ENCODE measurements around the gene TMCC1.
"Not testable (repeated sequence)": the region's sequence is repeated elsewhere in the genome, so short reads cannot be mapped to it uniquely, and the experiment has no call there.

TMCC1 gene

DNA sequence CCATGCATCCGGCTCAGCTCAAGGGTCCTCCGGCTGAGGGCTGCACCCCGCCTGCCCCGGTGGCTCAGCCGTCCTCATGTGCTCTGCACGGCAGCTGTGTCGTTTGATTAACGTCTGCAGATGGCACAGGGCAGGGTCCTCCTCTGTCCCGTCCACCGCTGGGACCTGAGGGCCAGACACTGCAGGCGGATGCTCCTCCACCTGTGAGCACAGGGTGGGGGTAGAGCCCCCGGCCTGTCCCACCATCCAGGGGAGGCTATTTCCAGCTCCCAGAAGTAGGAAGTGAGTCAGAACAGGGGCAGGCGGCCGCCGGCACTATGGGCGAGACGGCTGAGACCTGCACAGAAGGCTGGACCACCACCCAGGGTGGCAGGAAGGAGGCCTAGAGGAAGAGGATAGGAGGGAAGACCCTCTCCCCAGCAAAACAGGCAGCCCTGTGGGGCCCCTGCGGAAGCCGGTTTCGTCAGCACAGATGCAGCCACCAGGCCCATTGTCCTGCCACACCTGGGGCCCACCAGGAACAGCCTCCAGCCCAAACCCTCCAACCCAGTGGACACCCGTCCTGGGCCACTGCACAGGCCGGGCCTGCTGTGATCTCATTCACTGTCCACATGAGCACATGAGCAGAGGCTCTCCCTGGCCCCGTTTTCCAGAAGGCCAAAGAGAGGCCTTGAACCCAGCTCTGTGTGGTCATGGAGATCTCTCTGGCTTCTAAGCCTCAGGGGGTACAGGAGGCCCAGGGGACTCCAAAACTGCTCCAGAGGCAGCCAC is 274.4 kb downstream of the TMCC1 start:
- DNase-seq, result no peak

GRCh38 chr3:129618186-129618820 is 275.2 kb downstream of the TMCC1 start:
- no peak for DNase-seq

- DNase-seq, result no peak
Measured at GRCh38 chr3:129617381-129618185, 275.9 kb downstream of the TMCC1 start.

GRCh38 chr3:129616713-129617112 is 276.8 kb downstream of the TMCC1 start:
- no peak for DNase-seq

DNA sequence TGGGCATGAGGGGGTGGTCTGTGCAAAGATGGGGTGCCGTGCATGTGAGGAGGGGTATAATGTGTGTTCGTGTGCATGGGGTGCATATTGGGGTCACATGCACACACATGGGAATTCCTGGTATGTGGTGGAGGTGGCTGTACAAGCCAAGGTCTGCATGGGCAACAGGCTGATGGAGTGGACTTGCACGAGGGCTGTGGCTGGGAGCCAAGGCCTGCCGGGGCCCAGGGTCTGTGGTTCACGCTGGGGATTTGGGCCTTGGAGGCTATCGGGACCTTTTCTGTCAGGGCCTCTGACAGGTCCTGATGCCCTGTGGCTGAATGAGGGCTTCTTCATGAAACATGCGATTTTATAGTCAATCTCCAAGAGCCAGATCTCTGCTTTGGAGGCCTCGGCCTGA is 277.2 kb downstream of the TMCC1 start:
- no peak for DNase-seq

DNA sequence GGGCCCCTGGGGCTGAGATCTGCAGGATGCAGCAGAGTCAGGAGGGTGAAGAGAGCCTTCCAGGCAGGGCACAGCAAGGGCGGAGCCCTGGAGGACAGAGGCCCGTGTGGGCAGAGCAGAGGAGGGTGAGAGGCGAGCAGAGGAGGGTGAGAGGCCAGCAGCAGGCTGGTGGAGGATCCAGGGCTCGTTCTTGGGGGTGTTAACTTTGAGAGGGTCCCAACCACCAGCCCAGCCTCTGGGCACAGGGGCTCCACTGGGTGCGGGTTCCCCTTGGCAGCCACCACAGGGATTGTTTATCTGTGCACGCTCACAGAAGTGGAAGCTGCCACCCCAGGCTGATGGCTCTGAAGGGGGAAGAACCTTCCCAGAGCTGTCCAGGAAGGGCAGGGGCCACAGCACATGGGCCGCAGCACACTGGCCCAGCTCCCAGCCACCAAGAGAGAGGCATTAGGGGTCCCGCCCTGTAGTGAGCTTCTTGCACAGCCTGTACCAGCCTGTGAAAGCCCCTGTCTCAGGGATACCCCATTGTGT is 277.7 kb downstream of the TMCC1 start:
- no peak for DNase-seq

- DNase-seq, result no peak
Measured at GRCh38 chr3:129614927-129615363, 278.6 kb downstream of the TMCC1 start.

GRCh38 chr3:129614435-129614834 is 279.1 kb downstream of the TMCC1 start:
- DNase-seq, result no peak

- no peak for DNase-seq
Measured at GRCh38 chr3:129613367-129613740, 280.2 kb downstream of the TMCC1 start.

- DNase-seq, result no peak
Measured at GRCh38 chr3:129612534-129613366, 280.8 kb downstream of the TMCC1 start.

DNA sequence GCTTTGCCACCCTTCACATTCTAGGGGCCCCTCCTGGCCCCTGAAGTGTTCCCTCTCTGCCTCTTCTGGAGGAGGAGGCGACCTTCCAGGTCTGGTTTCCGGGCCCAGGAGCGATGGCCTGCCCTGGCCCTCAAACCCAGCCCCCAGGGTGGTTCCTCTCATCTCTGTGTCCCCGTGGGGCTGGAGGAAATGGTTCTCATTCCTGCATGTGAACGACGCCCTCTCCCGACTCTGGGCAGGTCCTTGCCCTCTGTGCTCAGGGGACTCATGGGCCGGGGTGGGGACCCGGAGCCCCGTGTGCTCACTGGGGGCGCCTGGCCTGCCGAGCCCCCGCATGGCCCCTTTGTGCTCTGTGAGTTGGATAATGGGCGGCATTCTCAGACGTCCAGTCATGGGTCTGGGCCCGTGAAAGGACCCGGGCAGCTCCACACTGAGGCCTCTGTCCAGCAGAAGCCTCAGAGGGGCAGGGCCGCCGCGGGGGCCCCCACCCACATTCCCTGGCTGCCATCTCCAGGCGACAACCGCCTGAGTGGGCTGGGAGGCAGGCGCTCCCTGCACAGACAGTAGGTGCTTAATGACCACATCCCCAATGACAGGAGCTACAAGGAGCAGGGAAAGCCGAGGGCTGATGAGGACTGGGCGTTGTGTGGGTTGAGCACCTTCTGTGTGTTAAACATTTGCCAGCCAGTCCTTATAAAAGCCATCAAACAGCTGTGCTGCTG is 281.5 kb downstream of the TMCC1 start:
- no peak for DNase-seq

GRCh38 chr3:129611446-129611800 is 282.1 kb downstream of the TMCC1 start:
- DNase-seq, result no peak

DNA sequence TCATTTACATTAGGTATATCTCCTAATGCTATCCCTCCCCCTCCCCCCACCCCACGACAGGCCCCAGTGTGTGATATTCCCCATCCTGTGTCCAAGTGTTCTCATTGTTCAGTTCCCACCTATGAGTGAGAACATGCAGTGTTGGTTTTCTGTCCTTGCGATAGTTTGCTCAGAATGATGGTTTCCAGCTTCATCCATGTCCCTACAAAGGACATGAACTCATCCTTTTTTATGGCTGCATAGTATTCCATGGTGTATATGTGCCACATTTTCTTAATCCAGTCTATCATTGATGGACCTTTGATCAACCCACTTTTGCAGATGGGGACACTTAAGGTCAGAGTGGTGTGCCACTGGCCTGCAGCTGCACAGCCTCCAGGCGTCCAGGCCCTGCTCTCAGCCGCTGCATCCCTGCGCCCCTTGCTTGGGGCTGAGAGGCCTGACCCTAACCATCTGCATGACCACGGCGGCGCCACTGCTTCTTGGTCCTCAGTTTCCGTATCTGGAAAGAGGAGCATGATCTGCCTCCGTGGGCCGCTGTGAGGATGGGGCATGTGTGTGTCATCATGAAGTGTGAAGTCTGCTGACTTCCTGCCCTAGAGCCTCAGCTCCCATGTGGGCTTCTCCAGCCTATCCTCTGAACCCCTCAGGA is 282.6 kb downstream of the TMCC1 start:
- not testable (repeated sequence) for DNase-seq

GRCh38 chr3:129610276-129610675 is 283.2 kb downstream of the TMCC1 start:
- no peak for DNase-seq

- peak; percentile 4 for DNase-seq
Measured at GRCh38 chr3:129609591-129610182, 283.8 kb downstream of the TMCC1 start.

GRCh38 chr3:129608936-129609590 is 284.4 kb downstream of the TMCC1 start:
- no peak for DNase-seq

DNA sequence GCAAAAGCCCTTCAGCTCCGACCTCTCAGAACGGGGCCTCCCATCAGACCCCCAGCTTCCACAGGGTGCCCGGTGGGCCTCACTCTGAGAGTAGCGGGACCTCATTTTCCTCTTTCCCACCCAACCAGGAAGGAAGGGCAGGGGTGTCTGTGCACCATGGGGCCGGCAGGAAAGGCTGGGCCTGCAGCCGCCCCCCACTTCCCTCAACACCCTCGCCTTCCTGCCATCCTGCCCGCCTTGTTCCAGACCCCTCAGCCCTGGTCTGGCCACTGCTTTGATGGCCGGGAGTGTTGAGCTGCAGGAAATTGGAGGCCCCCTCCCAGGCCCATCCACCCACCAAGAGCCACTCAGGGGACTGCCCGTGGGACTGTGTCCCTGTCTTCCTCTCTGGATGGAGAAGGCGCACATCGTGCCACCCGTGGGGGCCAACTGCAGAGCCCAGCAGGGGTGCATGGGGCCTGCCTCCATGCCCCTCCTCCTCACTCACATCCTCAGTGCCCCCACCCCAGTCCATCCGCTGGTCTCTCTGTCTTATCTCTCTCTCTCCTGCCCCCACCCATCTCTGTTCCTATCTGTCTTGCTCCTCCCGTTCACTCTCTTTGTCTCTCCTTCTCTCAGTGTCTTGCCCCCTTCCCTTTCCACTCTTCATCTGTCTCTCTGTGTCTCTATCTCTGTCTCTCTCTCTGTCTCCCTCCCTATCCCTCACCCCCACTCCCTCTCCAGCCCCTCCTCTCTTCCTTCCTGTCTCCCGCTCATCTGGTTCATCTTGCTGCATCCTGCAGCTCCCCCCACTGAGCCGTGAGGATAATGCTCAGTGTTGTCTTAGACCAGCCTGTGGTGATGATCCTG is 285.2 kb downstream of the TMCC1 start:
- DNase-seq, result peak; percentile 44

DNA sequence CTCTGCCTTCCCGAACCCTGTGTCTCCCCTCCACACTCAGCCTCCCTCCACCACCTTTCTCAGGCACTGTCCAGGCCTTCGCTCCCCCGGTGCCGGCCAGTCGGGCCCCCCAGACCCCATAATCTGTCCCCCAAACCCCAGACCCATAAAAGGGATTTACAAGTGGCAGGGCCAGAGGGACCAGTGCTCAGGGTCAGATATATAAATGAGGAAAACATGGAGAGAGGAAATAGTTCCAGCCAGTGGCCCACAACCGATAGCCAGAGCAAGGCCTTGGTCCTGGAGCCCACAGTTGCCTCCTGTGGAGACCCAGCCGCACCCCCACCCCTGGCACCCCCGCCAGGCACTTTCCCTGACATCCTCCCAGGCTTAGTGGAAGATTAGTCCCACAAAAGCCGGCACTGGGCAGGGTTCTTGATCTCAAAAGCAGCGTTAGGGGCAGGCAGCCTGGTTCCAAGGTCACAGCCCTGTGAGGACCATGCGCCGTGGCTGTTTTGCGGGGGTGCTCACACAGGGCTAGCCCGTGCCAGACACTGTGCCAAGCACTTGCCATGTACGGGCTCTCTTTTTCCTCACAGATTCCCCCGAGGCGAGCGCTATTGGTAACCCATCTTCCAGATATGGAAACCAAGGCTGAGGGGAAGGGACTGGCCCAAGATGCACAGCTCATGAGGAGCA is 286.0 kb downstream of the TMCC1 start:
- DNase-seq, result no peak
